WTC11 (cell line): Measurements from ENCODE around the gene CDH13. TPM values are rescaled to one million over a fixed set of nuclear protein-coding genes. Genes with fewer than 3 reads are reported as not detected.

Experiments used
- ATAC-seq: fragments of 200-7000 bp; cut with Tn5 transposase; 2 replicates; pipeline ENCODE4 v1.10.0; 2021; ENCODE audit warnings: mild to moderate bottlenecking, moderate library complexity
- CTCF ChIA-PET: fragments of 300-600 bp; sonication (Branson Sonifier 250); formaldehyde crosslinking; loops from one replicate; lab custom pipeline; 2021; ENCODE audit warnings: antibody characterized with exemption; lab: Charles Lee
- POLR2A ChIA-PET: fragments of 350-600 bp; sonication (Branson Sonifier 250); formaldehyde crosslinking; loops from one replicate; lab custom pipeline; 2021; ENCODE audit warnings: antibody characterized with exemption; lab: Charles Lee
- DNase-seq: peaks from one replicate; pipeline ENCODE4 v3.0.0; 2021; ENCODE audit warnings: low spot score
- H3K27ac Mint-ChIP-seq: 2 replicates; pipeline ENCODE4 v1.8.0; 2021; ENCODE audit warnings: mixed read lengths
- H3K27me3 Mint-ChIP-seq: 2 replicates; pipeline ENCODE4 v1.8.0; 2021; ENCODE audit warnings: low read depth, mild to moderate bottlenecking, moderate library complexity, mixed read lengths
- H3K36me3 Mint-ChIP-seq: 2 replicates; pipeline ENCODE4 v1.8.0; 2021; ENCODE audit warnings: mixed read lengths
- H3K4me1 Mint-ChIP-seq: 2 replicates; pipeline ENCODE4 v1.8.0; 2022; ENCODE audit warnings: mixed read lengths
- H3K4me3 Mint-ChIP-seq: 2 replicates; pipeline ENCODE4 v1.8.0; 2021; ENCODE audit warnings: mild to moderate bottlenecking, moderate library complexity, mixed read lengths
- H3K9me3 Mint-ChIP-seq: 2 replicates; pipeline ENCODE4 v1.8.0; 2021; ENCODE audit warnings: mixed read lengths
- CREB1 ChIP-seq: sonication (generic); formaldehyde crosslinking; IDR thresholded peaks from 2 replicates; pipeline ENCODE4 v1.8.0; 2023; ENCODE audit warnings: mild to moderate bottlenecking, missing genetic modification reagents
- CTCF ChIP-seq: fragments of 200-600 bp; IDR thresholded peaks from 2 replicates; pipeline ENCODE4 v1.8.0; 2022; ENCODE audit warnings: antibody characterized with exemption
- IRF2 ChIP-seq: sonication (generic); formaldehyde crosslinking; IDR thresholded peaks from 2 replicates; pipeline ENCODE4 v1.8.0; 2022; ENCODE audit warnings: low read depth, missing genetic modification reagents, borderline replicate concordance
- KAT7 ChIP-seq: sonication (generic); formaldehyde crosslinking; IDR thresholded peaks from 2 replicates; pipeline ENCODE4 v1.8.1; 2023; ENCODE audit warnings: missing genetic modification reagents, mild to moderate bottlenecking, borderline replicate concordance
- NR1H2 ChIP-seq: sonication (generic); formaldehyde crosslinking; IDR thresholded peaks from 2 replicates; pipeline ENCODE4 v1.9.0; 2021; ENCODE audit warnings: mild to moderate bottlenecking, moderate library complexity, missing genetic modification reagents
- NR2C2 ChIP-seq: sonication (generic); formaldehyde crosslinking; IDR thresholded peaks from 2 replicates; pipeline ENCODE4 v1.8.0; 2022; ENCODE audit warnings: mild to moderate bottlenecking, missing genetic modification reagents
- TEAD1 ChIP-seq: sonication (generic); formaldehyde crosslinking; IDR thresholded peaks from 2 replicates; pipeline ENCODE4 v1.8.0; 2022; ENCODE audit warnings: mild to moderate bottlenecking, missing genetic modification reagents
- TEAD4 ChIP-seq: sonication (generic); formaldehyde crosslinking; IDR thresholded peaks from 2 replicates; pipeline ENCODE4 v1.8.0; 2022; ENCODE audit warnings: mild to moderate bottlenecking, missing genetic modification reagents
- ZBTB21 ChIP-seq: sonication (generic); formaldehyde crosslinking; IDR thresholded peaks from 2 replicates; pipeline ENCODE4 v1.8.1; 2023; ENCODE audit warnings: mild to moderate bottlenecking, missing genetic modification reagents, borderline replicate concordance
- total RNA-seq: library from RNA; stranded (reverse); gene quantifications from 3 replicates; pipeline ENCODE4 v1.2.3, GENCODE V29; 2021
- TF ChIP-seq, protein P1 (sequence below): sonication (generic); formaldehyde crosslinking; IDR thresholded peaks from 2 replicates; pipeline ENCODE4 v1.8.1; 2023; ENCODE audit warnings: mild to moderate bottlenecking, missing genetic modification reagents
- TF ChIP-seq, protein P2 (sequence below): sonication (generic); formaldehyde crosslinking; IDR thresholded peaks from 2 replicates; pipeline ENCODE4 v1.8.1; 2022; ENCODE audit warnings: low read depth, missing genetic modification reagents, borderline replicate concordance
- TF ChIP-seq, protein P3 (sequence below): sonication (generic); formaldehyde crosslinking; IDR thresholded peaks from 2 replicates; pipeline ENCODE4 v1.8.1; 2023; ENCODE audit warnings: mild to moderate bottlenecking, missing genetic modification reagents, moderate library complexity
- TF ChIP-seq, protein P4 (sequence below): sonication (generic); formaldehyde crosslinking; conservative IDR thresholded peaks from 2 replicates; pipeline ENCODE4 v1.8.1; 2023; ENCODE audit warnings: mild to moderate bottlenecking, low read depth, missing genetic modification reagents, moderate library complexity
- TF ChIP-seq, protein P5 (sequence below): fragments of 250-450 bp; sonication (Bioruptor Pico); IDR thresholded peaks from 2 replicates; pipeline ENCODE4 v2.1.2; 2022; ENCODE audit warnings: mild to moderate bottlenecking, moderate library complexity
- TF ChIP-seq, protein P6 (sequence below): sonication (generic); formaldehyde crosslinking; IDR thresholded peaks from 2 replicates; pipeline ENCODE4 v1.8.1; 2023; ENCODE audit warnings: mild to moderate bottlenecking, missing genetic modification reagents, borderline replicate concordance

CDH13 gene
- total RNA-seq, 1 experiment from 2014 or later, result 0.81 TPM

DNA sequence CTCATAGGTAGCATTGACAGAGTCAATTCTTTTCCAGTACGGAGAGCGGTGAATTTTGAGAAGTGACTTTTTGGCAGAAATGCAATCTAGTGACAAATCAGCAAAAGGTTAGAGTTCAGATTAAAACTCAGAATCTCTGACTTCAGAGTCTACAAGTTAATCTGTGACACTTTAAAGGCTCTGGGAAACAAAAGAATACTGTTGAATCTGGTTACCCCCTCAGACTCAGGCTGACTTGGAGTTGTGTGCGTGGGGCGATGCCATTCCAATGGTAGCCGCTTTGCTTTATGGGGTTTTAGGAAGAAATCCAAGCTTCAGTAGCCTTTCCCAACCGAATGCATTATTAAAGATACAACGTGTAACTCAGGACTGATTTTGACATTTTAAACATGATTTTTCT lies 118.2 kb downstream of the CDH13 start (continued):
- TF ChIP-seq, protein P1, sequence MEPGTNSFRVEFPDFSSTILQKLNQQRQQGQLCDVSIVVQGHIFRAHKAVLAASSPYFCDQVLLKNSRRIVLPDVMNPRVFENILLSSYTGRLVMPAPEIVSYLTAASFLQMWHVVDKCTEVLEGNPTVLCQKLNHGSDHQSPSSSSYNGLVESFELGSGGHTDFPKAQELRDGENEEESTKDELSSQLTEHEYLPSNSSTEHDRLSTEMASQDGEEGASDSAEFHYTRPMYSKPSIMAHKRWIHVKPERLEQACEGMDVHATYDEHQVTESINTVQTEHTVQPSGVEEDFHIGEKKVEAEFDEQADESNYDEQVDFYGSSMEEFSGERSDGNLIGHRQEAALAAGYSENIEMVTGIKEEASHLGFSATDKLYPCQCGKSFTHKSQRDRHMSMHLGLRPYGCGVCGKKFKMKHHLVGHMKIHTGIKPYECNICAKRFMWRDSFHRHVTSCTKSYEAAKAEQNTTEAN, result no peak
- TF ChIP-seq, protein P2, sequence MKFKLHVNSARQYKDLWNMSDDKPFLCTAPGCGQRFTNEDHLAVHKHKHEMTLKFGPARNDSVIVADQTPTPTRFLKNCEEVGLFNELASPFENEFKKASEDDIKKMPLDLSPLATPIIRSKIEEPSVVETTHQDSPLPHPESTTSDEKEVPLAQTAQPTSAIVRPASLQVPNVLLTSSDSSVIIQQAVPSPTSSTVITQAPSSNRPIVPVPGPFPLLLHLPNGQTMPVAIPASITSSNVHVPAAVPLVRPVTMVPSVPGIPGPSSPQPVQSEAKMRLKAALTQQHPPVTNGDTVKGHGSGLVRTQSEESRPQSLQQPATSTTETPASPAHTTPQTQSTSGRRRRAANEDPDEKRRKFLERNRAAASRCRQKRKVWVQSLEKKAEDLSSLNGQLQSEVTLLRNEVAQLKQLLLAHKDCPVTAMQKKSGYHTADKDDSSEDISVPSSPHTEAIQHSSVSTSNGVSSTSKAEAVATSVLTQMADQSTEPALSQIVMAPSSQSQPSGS (CRISPR knock-in tag), result no peak
- TF ChIP-seq NR1H2 (CRISPR knock-in tag), result no peak
- TF ChIP-seq TEAD1 (CRISPR knock-in tag), result no peak
- TF ChIP-seq, protein P3, sequence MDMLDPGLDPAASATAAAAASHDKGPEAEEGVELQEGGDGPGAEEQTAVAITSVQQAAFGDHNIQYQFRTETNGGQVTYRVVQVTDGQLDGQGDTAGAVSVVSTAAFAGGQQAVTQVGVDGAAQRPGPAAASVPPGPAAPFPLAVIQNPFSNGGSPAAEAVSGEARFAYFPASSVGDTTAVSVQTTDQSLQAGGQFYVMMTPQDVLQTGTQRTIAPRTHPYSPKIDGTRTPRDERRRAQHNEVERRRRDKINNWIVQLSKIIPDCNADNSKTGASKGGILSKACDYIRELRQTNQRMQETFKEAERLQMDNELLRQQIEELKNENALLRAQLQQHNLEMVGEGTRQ (CRISPR knock-in tag), result no peak
- TF ChIP-seq, protein P4, sequence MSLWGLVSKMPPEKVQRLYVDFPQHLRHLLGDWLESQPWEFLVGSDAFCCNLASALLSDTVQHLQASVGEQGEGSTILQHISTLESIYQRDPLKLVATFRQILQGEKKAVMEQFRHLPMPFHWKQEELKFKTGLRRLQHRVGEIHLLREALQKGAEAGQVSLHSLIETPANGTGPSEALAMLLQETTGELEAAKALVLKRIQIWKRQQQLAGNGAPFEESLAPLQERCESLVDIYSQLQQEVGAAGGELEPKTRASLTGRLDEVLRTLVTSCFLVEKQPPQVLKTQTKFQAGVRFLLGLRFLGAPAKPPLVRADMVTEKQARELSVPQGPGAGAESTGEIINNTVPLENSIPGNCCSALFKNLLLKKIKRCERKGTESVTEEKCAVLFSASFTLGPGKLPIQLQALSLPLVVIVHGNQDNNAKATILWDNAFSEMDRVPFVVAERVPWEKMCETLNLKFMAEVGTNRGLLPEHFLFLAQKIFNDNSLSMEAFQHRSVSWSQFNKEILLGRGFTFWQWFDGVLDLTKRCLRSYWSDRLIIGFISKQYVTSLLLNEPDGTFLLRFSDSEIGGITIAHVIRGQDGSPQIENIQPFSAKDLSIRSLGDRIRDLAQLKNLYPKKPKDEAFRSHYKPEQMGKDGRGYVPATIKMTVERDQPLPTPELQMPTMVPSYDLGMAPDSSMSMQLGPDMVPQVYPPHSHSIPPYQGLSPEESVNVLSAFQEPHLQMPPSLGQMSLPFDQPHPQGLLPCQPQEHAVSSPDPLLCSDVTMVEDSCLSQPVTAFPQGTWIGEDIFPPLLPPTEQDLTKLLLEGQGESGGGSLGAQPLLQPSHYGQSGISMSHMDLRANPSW (CRISPR knock-in tag), result no peak

DNA sequence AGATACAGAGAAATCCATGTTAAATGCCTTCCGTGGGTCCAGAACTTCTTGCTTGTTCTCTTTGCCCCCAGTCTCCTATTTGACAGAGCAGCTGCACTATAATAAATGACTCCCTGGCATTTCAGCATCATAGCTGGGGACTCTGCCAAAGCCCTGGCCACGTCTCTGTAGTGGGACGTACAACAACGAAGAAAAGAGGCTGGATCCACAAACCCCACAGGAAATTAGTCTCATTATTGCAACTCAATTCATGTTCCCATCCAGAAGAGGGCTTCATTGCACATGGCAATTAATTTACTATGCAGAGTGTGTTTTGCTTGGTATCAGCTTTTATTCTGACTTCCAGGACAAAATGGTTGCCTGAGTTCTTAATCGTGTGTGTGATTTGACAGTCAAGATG lies 121.3 kb downstream of the CDH13 start:
- Mint-ChIP-seq H3K4me1 (peaks cover 24% of the 10 kb centered on the region), H3K9me3 (peaks cover 5% of the 10 kb centered on the region), H3K27ac (no peak overlapping the region), H3K27me3 (no peaks in the 10 kb centered on the region; the same call in 1 of the 2 replicates), H3K4me3 (no peak overlapping the region), H3K36me3 (no peaks in the 10 kb centered on the region)
- ChIA-PET CTCF (interaction anchor here (0.6 kb wide), 1 partner anchor 268 kb away, joined by 3 read pairs; no protein-coding TSS in a partner anchor), POLR2A (no interaction called here)
- TF ChIP-seq, protein P4 (CRISPR knock-in tag), result no peak
- TF ChIP-seq KAT7 (CRISPR knock-in tag), result no peak
- no peak for TF ChIP-seq CTCF
- TF ChIP-seq CREB1 (CRISPR knock-in tag), result no peak
- TF ChIP-seq, protein P5, sequence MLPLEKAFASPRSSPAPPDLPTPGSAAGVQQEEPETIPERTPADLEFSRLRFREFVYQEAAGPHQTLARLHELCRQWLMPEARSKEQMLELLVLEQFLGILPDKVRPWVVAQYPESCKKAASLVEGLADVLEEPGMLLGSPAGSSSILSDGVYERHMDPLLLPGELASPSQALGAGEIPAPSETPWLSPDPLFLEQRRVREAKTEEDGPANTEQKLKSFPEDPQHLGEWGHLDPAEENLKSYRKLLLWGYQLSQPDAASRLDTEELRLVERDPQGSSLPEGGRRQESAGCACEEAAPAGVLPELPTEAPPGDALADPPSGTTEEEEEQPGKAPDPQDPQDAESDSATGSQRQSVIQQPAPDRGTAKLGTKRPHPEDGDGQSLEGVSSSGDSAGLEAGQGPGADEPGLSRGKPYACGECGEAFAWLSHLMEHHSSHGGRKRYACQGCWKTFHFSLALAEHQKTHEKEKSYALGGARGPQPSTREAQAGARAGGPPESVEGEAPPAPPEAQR (CRISPR knock-in tag), result no peak
- TF ChIP-seq ZBTB21 (CRISPR knock-in tag), result no peak
- no peak for TF ChIP-seq TEAD4 (CRISPR knock-in tag)
- no peak for TF ChIP-seq NR2C2
- TF ChIP-seq, protein P6, sequence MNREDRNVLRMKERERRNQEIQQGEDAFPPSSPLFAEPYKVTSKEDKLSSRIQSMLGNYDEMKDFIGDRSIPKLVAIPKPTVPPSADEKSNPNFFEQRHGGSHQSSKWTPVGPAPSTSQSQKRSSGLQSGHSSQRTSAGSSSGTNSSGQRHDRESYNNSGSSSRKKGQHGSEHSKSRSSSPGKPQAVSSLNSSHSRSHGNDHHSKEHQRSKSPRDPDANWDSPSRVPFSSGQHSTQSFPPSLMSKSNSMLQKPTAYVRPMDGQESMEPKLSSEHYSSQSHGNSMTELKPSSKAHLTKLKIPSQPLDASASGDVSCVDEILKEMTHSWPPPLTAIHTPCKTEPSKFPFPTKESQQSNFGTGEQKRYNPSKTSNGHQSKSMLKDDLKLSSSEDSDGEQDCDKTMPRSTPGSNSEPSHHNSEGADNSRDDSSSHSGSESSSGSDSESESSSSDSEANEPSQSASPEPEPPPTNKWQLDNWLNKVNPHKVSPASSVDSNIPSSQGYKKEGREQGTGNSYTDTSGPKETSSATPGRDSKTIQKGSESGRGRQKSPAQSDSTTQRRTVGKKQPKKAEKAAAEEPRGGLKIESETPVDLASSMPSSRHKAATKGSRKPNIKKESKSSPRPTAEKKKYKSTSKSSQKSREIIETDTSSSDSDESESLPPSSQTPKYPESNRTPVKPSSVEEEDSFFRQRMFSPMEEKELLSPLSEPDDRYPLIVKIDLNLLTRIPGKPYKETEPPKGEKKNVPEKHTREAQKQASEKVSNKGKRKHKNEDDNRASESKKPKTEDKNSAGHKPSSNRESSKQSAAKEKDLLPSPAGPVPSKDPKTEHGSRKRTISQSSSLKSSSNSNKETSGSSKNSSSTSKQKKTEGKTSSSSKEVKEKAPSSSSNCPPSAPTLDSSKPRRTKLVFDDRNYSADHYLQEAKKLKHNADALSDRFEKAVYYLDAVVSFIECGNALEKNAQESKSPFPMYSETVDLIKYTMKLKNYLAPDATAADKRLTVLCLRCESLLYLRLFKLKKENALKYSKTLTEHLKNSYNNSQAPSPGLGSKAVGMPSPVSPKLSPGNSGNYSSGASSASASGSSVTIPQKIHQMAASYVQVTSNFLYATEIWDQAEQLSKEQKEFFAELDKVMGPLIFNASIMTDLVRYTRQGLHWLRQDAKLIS (CRISPR knock-in tag), result no peak
- TF ChIP-seq IRF2 (CRISPR knock-in tag), result no peak
- no peak for ATAC-seq
- no peak for DNase-seq
